GM15510 (cell line): Measurements from ENCODE around the gene STXBP5L.

Experiments used
- POLR2A ChIP-seq: IDR thresholded peaks from 3 replicates; pipeline ENCODE4 v1.6.1; 2011; ENCODE audit warnings: borderline replicate concordance; ENCODE audit not compliant: insufficient read length; ENCODE audit errors: extremely low read depth

The STXBP5L gene

DNA sequence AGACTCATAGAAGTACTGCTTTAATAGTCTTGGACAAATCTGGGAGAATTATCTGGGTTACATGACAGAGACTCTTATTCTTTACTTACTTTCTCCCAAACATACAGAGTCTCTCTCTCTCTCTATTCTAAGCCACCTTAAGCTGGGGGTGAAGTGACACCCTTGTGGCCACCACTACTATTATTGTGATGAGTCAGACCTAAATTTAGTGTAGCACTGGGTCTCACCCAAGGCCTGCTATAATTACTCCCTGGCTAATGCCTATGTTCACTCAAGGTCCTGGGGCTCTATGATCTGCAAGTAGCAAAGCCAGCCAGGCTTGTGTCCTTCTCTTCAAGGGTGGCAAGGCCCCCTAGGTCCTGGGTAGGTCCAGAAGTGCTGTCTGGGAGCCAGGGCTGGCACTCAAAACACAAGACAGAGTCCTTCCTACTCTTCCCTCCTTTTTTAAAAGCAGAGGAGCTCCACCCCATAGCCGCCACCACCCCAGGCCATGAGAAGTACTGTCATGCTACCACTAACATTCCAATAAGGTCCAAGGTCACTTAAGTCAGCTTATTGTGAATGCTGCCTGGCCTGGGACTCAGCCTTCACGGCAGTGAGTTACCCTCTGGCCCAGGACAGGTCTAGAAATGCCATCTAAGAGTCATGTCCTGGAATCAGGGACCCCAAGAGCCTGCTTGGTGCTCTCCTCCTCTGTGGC lies 454.2 kb downstream of the STXBP5L start:
- no peak for TF ChIP-seq POLR2A

DNA sequence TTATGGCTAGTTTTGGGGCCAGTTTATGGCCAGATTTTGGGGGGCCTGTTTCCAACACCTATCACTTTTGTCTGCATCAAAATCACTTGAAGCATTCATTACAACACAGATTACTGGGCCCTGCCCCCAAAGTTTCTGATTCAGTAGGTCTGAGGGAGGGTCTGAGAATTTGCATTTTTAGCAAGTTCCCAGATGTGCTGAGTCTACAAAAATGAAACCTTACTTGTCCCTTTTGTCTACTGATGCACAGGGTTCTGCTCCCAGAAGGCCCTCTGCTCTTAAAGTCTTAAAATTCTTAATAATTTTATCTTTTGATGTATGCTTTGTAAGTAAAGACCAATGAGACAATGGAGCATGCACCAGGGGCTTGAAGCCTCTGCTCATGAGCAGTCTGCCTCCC lies 491.8 kb downstream of the STXBP5L start:
- TF ChIP-seq POLR2A = no peak

DNA sequence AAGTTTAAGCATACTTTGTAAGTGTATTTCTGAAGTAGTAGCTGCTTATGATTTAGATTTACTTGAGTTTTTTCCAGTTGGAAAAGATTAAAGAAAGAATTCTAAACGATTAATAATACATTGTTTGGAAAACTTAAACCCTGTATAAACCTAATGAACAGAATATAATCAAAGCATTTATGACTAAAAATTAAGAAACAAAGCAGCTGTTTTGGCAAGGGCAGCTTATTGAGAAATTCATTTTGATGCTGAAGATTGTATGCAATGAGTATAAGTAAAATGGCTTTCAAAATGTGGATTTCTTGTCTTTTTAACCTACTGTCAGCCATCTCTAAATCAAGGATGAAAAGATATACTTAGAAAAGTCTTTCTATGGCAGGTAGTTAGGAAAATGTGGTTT lies 497.6 kb downstream of the STXBP5L start:
- TF ChIP-seq POLR2A = no peak

DNA sequence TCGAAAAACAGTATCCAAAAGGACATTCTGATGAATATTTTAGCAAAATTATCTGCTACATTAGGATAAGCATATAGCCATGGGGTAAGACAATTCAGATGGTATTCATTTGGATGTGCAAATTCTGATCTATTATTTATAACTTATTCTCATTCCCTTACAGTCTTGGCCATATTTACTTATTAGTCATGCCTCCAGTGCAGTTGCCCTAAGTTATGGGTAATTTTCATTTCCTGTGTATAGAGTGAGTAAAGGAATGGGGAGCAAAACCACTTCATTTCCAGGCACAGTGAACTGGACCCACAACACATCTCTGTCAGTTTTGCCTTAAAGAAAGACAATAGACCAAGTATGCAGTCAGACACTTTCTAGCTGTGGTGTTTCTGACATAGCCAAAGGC lies 503.5 kb downstream of the STXBP5L start:
- no peak for TF ChIP-seq POLR2A

DNA sequence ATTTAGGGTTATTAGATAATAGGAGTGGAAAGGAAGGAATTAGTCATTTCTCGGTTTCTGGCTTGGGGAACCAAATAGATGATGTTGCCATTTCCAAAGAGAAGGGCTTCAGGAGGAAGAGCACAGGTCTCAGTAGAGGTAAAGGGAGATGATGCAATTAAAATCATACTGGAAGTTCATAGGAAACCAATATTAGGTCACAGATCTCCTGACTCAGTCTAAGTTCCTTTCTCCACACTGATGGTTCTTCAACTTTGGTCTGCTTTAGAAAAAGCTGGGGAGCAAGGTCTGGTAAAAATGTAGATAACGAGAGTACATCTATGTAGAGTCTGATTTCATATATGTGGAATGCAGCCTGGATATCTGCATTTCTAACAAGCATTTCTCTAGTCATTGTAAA lies 506.9 kb downstream of the STXBP5L start:
- TF ChIP-seq POLR2A = no peak

DNA sequence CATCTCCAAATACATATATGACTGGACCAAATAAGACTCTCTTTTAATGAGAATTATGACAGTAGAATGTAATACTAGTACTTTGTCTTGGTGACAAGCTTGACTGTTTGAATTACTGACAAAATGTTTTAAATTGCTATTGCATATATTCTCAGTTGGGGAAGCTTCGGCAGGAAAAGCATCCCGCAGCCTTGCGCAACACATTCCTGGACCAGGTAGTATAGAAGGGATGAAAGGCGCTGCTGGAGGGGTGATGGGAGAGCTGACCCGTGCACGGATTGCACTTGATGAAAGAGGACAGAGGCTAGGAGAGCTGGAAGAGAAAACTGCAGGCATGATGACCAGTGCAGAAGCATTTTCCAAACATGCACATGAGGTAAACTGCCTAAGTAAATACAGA lies 510.2 kb downstream of the STXBP5L start:
- no peak for TF ChIP-seq POLR2A

DNA sequence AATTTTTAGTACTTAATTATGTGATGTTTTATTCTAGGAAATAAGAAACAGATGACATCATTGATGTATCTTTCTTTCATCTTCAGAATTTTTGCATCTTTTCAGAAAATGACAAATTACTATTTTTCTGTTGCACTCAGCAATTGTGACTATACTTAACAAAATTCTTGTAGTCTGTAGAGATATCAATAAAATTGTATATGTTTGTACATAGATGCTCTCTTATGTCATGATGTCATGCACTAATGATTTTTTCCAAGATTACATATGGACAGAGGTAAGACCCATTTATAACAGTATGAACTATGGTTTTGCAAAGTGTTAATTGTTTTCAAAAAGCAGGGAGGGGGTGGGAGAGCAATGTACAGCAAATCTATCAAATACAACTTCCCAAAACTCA lies 516.5 kb downstream of the STXBP5L start:
- no peak for TF ChIP-seq POLR2A

DNA sequence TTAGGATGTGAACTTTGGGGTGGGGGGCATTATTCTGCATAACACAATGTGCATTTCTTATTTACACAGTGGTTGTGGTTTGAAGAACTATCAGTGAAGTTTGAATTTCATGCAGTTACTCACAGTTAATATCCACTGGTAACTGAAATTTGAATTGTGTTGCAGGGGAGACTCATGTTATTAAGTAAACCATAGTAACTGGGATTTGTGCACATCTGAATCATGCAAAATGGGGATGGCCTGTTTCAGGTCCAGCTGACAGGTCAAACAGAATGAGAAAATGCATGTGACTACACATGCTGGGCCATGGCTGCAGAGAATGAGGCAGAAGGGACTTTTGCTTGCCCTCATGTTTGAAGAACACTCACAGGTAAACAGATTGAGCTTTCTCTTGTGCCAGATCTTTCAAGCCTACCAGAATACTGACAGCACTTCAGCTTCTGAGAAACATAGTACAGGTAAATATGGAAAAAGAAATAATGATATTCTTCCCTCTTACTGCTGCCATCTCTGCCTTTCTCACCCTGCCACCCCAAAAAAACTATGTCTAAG lies 522.7 kb downstream of the STXBP5L start:
- no peak for TF ChIP-seq POLR2A

GRCh38 chr3:121431726-121432517 lies 523.9 kb downstream of the STXBP5L start:
- no peak for TF ChIP-seq POLR2A

DNA sequence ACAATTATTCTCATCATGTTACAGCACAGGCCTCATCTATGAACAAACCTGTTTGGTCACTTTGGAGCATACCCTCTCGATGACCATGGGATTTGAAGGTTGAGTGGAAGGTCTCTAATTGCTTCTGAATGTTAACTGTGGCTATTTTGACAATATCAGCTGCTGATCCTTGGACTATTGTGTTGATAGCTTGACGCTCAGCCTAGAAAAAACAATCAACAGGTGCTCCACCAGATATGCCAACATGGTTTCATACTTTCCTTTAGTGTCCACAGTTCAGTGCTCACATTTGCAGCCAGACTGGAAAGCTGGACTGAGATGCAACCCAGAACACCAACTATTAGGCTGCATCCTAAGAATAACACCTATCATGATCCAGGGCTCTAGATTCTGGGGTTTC lies 528.1 kb downstream of the STXBP5L start:
- no peak for TF ChIP-seq POLR2A

GRCh38 chr3:121436641-121437040 lies 528.6 kb downstream of the STXBP5L start:
- no peak for TF ChIP-seq POLR2A

DNA sequence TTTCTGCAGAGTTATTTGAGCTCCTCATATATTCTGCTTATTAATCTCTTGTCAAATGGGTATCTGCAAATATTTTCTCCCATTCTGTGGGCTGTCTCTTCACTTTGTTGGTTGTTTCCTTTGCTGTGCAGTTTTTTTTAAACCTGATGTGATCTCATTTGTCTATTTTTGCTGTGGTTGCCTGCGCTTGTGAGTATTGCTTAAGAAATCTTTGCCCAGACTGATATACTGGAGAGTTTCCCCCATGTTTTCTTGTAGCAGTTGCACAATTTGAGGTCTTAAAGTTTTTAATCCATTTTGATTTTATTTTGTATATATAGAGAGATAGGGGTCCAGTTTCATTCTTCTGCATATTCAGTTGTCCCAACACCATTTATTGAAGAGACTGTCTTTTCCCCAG lies 535.5 kb downstream of the STXBP5L start:
- TF ChIP-seq POLR2A = no peak

GRCh38 chr3:121462565-121462964 lies 554.6 kb downstream of the STXBP5L start:
- TF ChIP-seq POLR2A = no peak

- no peak for TF ChIP-seq POLR2A
Measured at GRCh38 chr3:121463745-121464144, 555.7 kb downstream of the STXBP5L start.

DNA sequence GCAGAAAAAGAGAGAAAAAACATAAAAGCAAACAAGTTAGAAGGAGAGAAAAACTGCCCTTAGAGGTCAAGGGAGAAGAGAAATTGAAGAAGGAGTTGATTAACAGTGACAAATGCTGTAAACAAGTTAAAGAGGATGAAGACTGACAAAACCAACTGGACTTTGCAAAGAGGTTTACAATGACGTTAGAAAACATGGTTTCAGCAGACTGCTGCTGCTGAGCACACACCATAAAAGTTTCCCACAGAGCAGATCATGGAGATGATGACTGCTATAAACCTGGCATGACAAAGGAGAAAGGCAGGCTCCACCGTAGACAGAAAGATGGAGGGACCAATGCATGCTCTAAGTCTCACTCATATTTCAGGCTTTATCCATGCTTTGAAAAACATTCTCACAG lies 559.1 kb downstream of the STXBP5L start:
- TF ChIP-seq POLR2A = no peak

GRCh38 chr3:121473001-121473400 lies 565.0 kb downstream of the STXBP5L start:
- no peak for TF ChIP-seq POLR2A
